ENCODE measurements around the gene SEL1L2. TPM values are rescaled to one million over a fixed set of nuclear protein-coding genes. Genes with fewer than 3 reads are reported as not detected.

Gene SEL1L2, protein sequence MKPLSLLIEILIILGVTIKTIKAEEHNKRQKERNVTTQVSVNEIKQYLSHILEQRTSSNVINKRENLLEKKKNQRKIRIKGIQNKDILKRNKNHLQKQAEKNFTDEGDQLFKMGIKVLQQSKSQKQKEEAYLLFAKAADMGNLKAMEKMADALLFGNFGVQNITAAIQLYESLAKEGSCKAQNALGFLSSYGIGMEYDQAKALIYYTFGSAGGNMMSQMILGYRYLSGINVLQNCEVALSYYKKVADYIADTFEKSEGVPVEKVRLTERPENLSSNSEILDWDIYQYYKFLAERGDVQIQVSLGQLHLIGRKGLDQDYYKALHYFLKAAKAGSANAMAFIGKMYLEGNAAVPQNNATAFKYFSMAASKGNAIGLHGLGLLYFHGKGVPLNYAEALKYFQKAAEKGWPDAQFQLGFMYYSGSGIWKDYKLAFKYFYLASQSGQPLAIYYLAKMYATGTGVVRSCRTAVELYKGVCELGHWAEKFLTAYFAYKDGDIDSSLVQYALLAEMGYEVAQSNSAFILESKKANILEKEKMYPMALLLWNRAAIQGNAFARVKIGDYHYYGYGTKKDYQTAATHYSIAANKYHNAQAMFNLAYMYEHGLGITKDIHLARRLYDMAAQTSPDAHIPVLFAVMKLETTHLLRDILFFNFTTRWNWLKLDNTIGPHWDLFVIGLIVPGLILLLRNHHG
- total RNA-seq: not detected in 2 replicates

DNA sequence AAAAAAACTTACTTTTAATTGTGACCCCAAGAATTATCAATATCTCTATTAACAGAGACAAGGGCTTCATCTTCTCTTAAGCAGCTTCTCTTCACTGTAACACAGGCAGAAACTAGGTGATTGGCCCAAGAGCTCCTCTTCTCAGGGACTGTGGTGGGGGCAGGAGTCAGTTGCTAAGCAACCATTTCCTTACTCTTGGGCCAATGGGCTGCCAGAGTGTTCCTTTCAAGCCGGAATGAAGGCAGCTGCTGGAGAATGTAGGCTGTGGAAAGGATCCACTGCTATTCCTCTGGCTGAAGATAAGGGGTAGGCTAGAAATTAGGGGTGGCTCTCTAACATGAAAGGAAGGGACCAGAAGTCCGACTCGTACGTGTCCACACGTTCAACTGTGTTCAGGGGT is at the start of gene SEL1L2:
SEL1L2 (minus strand) TSS at position 150 of the 400 bp plus-strand sequence; CDS start at position 70, 80 bp downstream.

DNA sequence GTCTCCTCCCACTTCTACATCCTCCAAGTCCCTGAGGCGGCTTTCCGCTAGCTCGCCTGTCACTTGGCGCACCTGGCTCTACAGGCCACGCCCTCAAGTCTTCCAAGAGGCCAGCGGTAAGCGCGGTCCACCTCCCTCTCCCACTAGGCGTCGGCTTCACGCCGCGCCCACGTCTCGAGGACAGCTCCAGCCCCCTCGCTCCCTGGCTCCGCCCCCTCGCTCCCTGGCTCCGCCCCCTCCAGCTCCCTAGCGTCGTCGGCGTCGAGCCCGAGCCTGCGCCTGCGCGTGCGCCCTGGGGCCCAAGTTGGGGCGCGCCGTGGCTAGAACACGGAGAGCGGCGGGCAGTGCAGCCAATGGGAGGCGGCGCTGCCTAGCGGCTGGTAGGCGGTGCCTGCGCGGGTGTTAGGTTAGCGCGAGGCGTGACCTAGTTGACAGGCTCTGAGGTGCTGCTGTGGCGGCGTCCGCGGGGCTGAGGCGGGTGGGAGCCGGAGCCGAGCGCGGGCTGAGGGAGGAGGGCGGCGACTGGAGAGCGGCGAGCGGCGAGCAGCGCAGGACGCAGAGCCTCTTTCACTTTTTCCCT is 4.8 kb upstream of the SEL1L2 start, which contains the start of gene MACROD2:
MACROD2 (plus strand) TSS at position 431 of the 580 bp plus-strand sequence.

Small RNAs within 50 kb of the gene (small RNA-seq; reads per million reads assigned to genes)
- gene RNU6-278P (not detected), gene RPS3P1 (not detected)

Other genes starting within 250 kb of the SEL1L2 start
- 8.1 and 13.1 TPM in 2 replicates for gene ESF1, start 205.7 kb downstream of the SEL1L2 start, total RNA-seq
- 12.5 and 13.9 TPM in 2 replicates for gene NDUFAF5, start 205.6 kb downstream of the SEL1L2 start, total RNA-seq
- gene MACROD2, start 4.9 kb upstream of the SEL1L2 start, total RNA-seq: 0.78 TPM in 1 of 2 replicates, not detected in the other